ENCODE measurements around the gene RGS7.
"Not testable (repeated sequence)": the region's sequence is repeated elsewhere in the genome, so short reads cannot be mapped to it uniquely, and the experiment has no call there.

RGS7 gene

DNA sequence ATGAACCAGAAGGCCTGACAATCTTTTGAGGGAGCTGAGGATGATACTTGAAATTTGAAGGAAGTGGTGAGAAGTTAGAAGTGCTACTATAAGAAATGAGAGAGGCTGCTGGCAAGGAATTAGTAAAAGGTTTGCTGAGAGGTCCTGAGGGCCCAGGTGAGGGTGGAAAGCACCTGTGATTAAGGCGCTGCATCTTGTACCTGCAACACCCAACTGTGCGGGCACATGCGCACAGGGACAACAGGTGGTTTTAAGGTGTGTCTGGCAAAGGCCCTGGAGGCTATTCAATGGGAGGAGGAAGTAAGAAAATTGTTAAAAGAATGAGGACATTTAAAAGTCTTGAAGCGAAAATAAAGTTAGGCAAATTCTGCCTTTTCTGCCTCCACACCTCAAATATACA, 349.3 kb downstream of the RGS7 start:
- Histone ChIP-seq H3K36me3 (ENCODE audit: control insufficient read depth, low read depth, low read length) (no peaks in the 10 kb centered on the region), H3K4me3 (ENCODE audit: low read length) (no peak overlapping the region), H3K27ac (ENCODE audit: low read length) (no peak overlapping the region), H3K4me1 (ENCODE audit: control insufficient read depth, low read depth, low read length) (peaks cover 30% of the 10 kb centered on the region), H3K9me3 (ENCODE audit: control insufficient read depth, low read depth, low read length) (no peaks in the 10 kb centered on the region), H3K27me3 (ENCODE audit: control insufficient read depth, insufficient read depth, low read length) (no peaks in the 10 kb centered on the region), H3K9ac (ENCODE audit: low read length) (no peak overlapping the region)

DNA sequence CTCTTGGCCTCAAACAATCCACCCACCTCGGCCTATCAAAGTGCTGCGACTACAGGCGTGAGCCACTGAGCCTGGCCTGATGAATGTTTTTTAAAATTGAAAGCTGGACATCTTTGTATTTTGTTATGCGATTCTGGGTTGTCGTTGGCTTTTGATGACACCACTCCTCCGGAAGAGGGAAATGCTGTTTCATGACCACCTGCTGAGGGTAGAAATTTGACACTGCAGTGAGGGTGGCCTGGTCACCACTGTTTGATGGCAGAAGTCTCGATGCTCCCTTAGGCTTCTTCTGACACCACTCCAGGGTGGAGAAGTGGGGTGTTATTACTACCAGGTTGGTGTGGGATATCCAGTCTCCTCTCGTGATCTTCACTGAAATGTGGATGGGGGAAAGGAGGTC, 357.2 kb downstream of the RGS7 start:
- Histone ChIP-seq H3K36me3 (ENCODE audit: control insufficient read depth, low read depth, low read length) (no peaks in the 10 kb centered on the region), H3K27ac (ENCODE audit: low read length) (no peak overlapping the region), H3K27me3 (ENCODE audit: control insufficient read depth, insufficient read depth, low read length) (no peaks in the 10 kb centered on the region), H3K9ac (ENCODE audit: low read length) (no peak overlapping the region), H3K4me3 (ENCODE audit: low read length) (no peak overlapping the region), H3K4me1 (ENCODE audit: control insufficient read depth, low read depth, low read length) (peaks cover 6% of the 10 kb centered on the region), H3K9me3 (ENCODE audit: control insufficient read depth, low read depth, low read length) (no peaks in the 10 kb centered on the region)

DNA sequence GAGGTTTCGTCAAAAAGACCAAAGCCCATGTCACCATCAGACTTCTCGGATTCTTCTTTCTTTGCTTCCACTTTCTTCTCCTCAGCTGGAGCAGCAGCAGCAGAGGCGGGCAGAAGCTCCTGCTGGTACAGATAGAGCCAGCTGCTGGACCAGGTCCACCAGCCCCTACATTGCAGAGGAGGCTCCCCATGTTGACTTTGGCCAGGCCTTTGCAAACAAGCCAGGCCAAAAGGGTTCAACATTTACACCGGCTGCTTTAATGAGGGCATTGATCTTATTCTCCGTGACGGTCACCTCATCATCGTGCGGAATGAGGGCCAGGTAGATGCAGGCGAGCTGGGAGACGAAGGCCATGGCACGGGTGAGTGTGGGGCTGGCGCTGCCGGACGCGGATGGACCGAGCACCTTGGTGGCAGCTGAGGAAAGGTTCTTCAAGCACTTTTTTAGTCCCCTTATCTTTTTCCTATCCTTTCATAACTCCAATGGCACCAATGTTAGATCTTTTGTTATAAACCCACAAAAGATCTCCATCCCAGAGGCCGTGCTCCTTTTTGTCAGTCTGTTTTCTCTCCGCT, 358.5 kb downstream of the RGS7 start:
- no peak overlapping the region for H3K27ac ChIP-seq (ENCODE audit: low read length)
- no peaks in the 10 kb centered on the region for H3K9me3 ChIP-seq (ENCODE audit: control insufficient read depth, low read depth, low read length)
- H3K36me3 ChIP-seq (ENCODE audit: control insufficient read depth, low read depth, low read length): no peaks in the 10 kb centered on the region
- no peaks in the 10 kb centered on the region for H3K27me3 ChIP-seq (ENCODE audit: control insufficient read depth, insufficient read depth, low read length)
- H3K4me3 ChIP-seq (ENCODE audit: low read length): no peak overlapping the region
- H3K4me1 ChIP-seq (ENCODE audit: control insufficient read depth, low read depth, low read length): peaks cover 6% of the 10 kb centered on the region
- H3K9ac ChIP-seq (ENCODE audit: low read length): no peak overlapping the region

DNA sequence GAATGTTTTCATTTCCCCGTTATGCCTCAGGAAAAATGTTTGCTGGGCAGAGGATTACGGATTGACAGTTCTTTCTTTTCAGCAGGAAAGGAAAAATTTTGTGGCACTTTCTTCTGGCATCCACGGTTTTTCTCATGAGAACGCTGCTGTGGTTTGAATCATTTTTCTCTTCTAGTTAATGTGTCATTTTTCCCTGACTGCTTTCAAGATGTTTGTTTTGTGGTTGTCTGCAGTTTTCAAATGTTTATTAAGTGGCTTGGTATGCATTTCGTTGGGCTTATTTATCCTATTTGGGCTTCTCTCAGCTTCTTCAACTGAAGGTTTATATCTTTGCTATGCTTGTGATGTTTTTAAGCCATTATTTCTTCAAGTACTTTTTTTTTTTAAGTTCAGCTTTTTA, 359.0 kb downstream of the RGS7 start:
- Histone ChIP-seq H3K9me3 (ENCODE audit: control insufficient read depth, low read depth, low read length) (no peaks in the 10 kb centered on the region), H3K4me1 (ENCODE audit: control insufficient read depth, low read depth, low read length) (peaks cover 6% of the 10 kb centered on the region), H3K36me3 (ENCODE audit: control insufficient read depth, low read depth, low read length) (no peaks in the 10 kb centered on the region), H3K4me3 (ENCODE audit: low read length) (no peak overlapping the region), H3K27me3 (ENCODE audit: control insufficient read depth, insufficient read depth, low read length) (no peaks in the 10 kb centered on the region), H3K27ac (ENCODE audit: low read length) (no peak overlapping the region), H3K9ac (ENCODE audit: low read length) (no peak overlapping the region)

DNA sequence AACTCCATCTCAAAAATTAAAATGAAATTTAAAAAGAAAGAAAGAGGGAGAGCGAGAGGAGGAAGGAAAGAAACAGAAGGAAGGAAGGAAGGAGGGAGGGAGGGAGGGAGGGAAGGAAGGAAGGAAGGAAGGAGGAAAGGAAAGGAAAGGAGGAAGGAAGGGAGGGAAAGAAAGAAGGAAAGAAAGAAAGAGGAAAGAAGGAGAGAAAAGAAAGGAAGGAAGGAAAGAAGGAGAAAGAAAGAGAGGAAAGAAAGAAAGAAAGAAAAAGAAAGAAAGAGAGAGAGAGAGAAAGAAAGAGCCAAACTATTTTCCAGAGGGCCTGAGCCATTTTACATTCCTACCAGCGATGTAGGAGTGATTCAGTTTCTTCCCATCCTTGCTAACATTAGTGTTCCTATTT, 364.0 kb downstream of the RGS7 start:
- H3K9ac ChIP-seq (ENCODE audit: low read length): no peak overlapping the region
- H3K9me3 ChIP-seq (ENCODE audit: control insufficient read depth, low read depth, low read length): no peaks in the 10 kb centered on the region
- no peaks in the 10 kb centered on the region for H3K36me3 ChIP-seq (ENCODE audit: control insufficient read depth, low read depth, low read length)
- H3K27ac ChIP-seq (ENCODE audit: low read length): no peak overlapping the region
- H3K27me3 ChIP-seq (ENCODE audit: control insufficient read depth, insufficient read depth, low read length): no peaks in the 10 kb centered on the region
- no peak overlapping the region for H3K4me3 ChIP-seq (ENCODE audit: low read length)
- peaks cover 4% of the 10 kb centered on the region for H3K4me1 ChIP-seq (ENCODE audit: control insufficient read depth, low read depth, low read length)

DNA sequence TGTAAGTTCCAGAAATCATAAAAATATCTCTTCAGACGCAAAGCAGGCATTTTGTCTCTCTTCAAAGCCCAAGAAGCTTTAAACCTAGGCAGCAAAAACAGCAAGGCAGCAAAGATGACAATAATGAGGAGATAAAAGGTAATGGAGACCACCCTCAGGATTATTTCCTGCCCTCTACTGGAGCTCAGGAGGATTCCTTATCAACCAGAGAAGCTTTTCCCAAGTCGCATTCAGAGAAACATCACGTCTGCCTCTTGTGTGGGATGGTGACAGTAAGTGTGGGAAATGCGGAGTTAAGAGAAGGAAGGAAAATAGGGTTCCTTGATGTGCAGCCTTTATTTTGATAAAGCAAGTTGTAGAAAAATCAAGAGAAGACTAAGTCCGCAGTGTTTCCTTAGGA, 365.8 kb downstream of the RGS7 start:
- H3K27ac ChIP-seq (ENCODE audit: low read length): no peak overlapping the region
- H3K9me3 ChIP-seq (ENCODE audit: control insufficient read depth, low read depth, low read length): no peaks in the 10 kb centered on the region
- no peak overlapping the region for H3K4me3 ChIP-seq (ENCODE audit: low read length)
- peaks cover 4% of the 10 kb centered on the region for H3K4me1 ChIP-seq (ENCODE audit: control insufficient read depth, low read depth, low read length)
- H3K27me3 ChIP-seq (ENCODE audit: control insufficient read depth, insufficient read depth, low read length): no peaks in the 10 kb centered on the region
- H3K9ac ChIP-seq (ENCODE audit: low read length): no peak overlapping the region
- H3K36me3 ChIP-seq (ENCODE audit: control insufficient read depth, low read depth, low read length): no peaks in the 10 kb centered on the region

DNA sequence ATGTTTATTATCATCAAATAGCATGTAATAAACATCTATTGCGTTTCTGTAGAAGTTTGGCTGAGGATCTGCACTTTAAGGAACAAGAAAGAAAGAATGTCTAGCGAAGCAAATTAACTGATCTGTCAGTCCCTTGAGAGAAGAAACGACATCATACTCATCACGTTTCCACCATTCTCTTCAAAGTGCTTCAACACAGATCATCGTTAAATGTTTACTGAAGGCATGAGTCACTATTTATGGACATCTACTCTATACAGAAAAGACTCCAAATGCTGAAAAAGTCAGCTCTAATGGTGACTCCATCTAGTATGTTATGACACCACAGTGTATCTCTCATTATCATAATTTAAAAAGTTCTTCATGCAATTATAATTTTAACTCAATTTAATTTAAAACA, 369.1 kb downstream of the RGS7 start:
- Histone ChIP-seq H3K27ac (ENCODE audit: low read length) (no peak overlapping the region), H3K9ac (ENCODE audit: low read length) (no peak overlapping the region), H3K4me1 (ENCODE audit: control insufficient read depth, low read depth, low read length) (peaks cover 9% of the 10 kb centered on the region), H3K4me3 (ENCODE audit: low read length) (no peak overlapping the region), H3K9me3 (ENCODE audit: control insufficient read depth, low read depth, low read length) (no peaks in the 10 kb centered on the region), H3K36me3 (ENCODE audit: control insufficient read depth, low read depth, low read length) (no peaks in the 10 kb centered on the region), H3K27me3 (ENCODE audit: control insufficient read depth, insufficient read depth, low read length) (no peaks in the 10 kb centered on the region)

DNA sequence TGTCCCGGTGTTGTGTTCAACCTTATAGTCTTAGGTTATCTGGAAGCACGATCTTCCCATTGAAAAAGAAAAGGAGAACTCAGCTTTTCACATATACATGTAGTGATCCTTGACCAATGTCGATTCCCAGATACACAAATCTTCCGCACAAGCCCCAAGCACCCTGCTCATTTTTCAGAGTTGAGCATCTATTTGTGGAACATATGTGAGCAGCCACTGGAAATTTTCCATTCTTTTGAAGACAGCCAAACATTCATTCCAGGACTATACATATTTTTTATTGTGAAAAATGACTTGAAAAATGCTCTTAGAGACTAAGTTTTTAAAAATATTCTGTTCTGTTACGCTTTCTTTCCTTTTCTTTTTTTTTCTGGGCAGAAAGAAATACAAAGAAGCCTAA, 371.9 kb downstream of the RGS7 start:
- Histone ChIP-seq H3K27me3 (ENCODE audit: control insufficient read depth, insufficient read depth, low read length) (no peaks in the 10 kb centered on the region), H3K36me3 (ENCODE audit: control insufficient read depth, low read depth, low read length) (no peaks in the 10 kb centered on the region), H3K4me1 (ENCODE audit: control insufficient read depth, low read depth, low read length) (peaks cover 8% of the 10 kb centered on the region), H3K9me3 (ENCODE audit: control insufficient read depth, low read depth, low read length) (no peaks in the 10 kb centered on the region), H3K4me3 (ENCODE audit: low read length) (no peak overlapping the region), H3K27ac (ENCODE audit: low read length) (no peak overlapping the region), H3K9ac (ENCODE audit: low read length) (no peak overlapping the region)

DNA sequence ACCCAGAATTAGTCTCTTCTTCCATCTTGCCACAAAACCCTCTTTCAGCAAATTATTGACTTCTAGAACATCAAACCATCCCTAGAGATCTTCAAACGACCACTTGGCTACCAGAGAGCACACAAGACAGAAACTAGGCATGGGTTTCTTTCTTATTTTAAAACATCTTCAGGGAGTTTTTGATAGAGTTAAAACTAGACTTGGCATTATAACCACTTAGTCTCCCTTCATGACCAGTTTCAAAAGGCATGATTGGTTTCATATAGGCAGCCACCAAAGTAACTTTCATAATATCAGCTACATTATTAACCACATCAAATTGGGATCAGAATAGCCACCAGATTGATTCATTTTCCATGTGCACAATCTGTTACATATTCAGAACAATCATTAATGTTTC, 376.7 kb downstream of the RGS7 start:
- H3K9ac ChIP-seq (ENCODE audit: low read length): no peak overlapping the region
- no peaks in the 10 kb centered on the region for H3K27me3 ChIP-seq (ENCODE audit: control insufficient read depth, insufficient read depth, low read length)
- no peak overlapping the region for H3K27ac ChIP-seq (ENCODE audit: low read length)
- no peaks in the 10 kb centered on the region for H3K9me3 ChIP-seq (ENCODE audit: control insufficient read depth, low read depth, low read length)
- no peaks in the 10 kb centered on the region for H3K36me3 ChIP-seq (ENCODE audit: control insufficient read depth, low read depth, low read length)
- no peak overlapping the region for H3K4me3 ChIP-seq (ENCODE audit: low read length)
- H3K4me1 ChIP-seq (ENCODE audit: control insufficient read depth, low read depth, low read length): peaks cover 5% of the 10 kb centered on the region

DNA sequence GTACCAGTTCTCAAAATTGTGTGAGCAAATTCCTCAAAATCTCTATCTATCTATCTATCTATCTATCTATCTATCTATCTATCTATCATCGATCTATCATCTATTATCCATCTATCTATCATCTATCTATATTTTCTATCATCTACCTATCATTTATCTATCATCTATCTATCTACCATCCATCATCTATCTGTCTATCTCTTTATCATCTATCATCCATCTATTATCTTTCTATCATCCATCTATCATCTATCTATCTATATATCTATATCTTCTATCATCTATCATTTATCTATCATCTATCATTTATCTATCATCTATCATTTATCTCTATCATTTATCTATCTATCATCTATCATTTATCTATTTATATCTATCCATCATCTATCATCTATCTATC, 380.3 kb downstream of the RGS7 start:
- H3K27me3 ChIP-seq (ENCODE audit: control insufficient read depth, insufficient read depth, low read length): no peaks in the 10 kb centered on the region
- no peak overlapping the region for H3K27ac ChIP-seq (ENCODE audit: low read length)
- H3K4me1 ChIP-seq (ENCODE audit: control insufficient read depth, low read depth, low read length): no peaks in the 10 kb centered on the region
- no peak overlapping the region for H3K9ac ChIP-seq (ENCODE audit: low read length)
- H3K9me3 ChIP-seq (ENCODE audit: control insufficient read depth, low read depth, low read length): no peaks in the 10 kb centered on the region
- H3K4me3 ChIP-seq (ENCODE audit: low read length): no peak overlapping the region
- no peaks in the 10 kb centered on the region for H3K36me3 ChIP-seq (ENCODE audit: control insufficient read depth, low read depth, low read length)

DNA sequence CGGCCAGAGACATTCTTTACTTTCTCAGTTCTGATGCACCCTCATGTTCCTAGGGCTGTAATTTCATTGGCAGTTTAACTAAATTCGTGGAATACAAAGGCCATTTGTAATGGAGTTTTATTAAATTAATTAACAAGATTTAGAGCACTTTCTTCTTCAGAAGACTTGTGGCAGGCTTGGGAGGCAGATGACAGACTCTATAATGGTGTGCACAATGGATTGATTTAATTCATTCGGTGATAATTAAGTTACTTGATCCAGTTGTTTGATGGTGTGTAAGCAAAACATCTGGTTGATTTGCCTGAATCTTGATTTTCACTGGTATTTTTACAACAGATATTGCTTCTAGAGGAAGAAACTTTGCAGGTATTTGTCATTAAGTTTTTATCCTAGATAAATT, 383.1 kb downstream of the RGS7 start:
- Histone ChIP-seq H3K4me3 (ENCODE audit: low read length) (no peak overlapping the region), H3K9me3 (ENCODE audit: control insufficient read depth, low read depth, low read length) (no peaks in the 10 kb centered on the region), H3K4me1 (ENCODE audit: control insufficient read depth, low read depth, low read length) (peaks cover 8% of the 10 kb centered on the region), H3K9ac (ENCODE audit: low read length) (no peak overlapping the region), H3K27me3 (ENCODE audit: control insufficient read depth, insufficient read depth, low read length) (no peaks in the 10 kb centered on the region), H3K36me3 (ENCODE audit: control insufficient read depth, low read depth, low read length) (no peaks in the 10 kb centered on the region), H3K27ac (ENCODE audit: low read length) (no peak overlapping the region)

DNA sequence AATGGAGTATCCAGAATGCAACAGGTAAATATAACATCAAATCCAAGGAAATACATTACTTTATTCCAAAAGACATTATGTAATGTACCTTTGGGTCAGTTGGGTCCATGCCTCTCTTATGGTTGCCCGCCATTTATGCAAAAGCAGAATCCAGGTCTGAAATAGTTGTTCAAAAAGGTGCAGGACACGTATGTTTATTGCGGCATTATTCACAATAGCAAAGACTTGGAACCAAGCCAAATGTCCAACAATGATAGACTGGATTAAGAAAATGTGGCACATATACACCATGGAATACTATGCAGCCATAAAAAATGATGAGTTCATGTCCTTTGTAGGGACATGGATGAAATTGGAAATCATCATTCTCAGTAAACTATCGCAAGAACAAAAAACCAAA, 384.9 kb downstream of the RGS7 start:
- H3K27ac ChIP-seq (ENCODE audit: low read length): not testable (repeated sequence)

More for the DNA sequence above, 384.9 kb downstream of the RGS7 start:
- H3K9me3 ChIP-seq (ENCODE audit: control insufficient read depth, low read depth, low read length); H3K36me3 ChIP-seq (ENCODE audit: control insufficient read depth, low read depth, low read length); H3K27me3 ChIP-seq (ENCODE audit: control insufficient read depth, insufficient read depth, low read length); H3K4me1 ChIP-seq (ENCODE audit: control insufficient read depth, low read depth, low read length); H3K9ac ChIP-seq (ENCODE audit: low read length); H3K4me3 ChIP-seq (ENCODE audit: low read length): not testable (repeated sequence)

Measured in iPS-18a (cell line).